ENCODE data around the gene TRDN.

DNA sequence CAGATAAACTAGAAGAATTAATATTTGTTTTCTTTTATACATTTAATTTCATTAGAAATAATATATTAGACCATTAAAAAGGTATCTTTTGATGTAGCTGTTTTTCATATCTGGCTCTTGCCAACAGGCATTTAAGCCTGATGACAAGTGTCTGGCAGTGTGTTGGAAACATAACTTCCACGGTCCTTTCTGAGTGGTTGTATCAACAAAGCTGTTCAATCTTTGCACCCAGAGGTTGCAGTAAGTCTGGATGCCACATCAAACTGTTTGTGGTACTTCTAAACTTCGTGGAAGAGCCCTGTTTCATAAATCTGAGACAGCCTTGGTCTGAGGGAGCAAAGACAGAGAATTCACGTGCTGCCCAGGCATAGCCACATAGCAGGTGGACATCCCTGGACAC lies 197.4 kb downstream of the TRDN start:
- TF ChIP-seq, protein P1, sequence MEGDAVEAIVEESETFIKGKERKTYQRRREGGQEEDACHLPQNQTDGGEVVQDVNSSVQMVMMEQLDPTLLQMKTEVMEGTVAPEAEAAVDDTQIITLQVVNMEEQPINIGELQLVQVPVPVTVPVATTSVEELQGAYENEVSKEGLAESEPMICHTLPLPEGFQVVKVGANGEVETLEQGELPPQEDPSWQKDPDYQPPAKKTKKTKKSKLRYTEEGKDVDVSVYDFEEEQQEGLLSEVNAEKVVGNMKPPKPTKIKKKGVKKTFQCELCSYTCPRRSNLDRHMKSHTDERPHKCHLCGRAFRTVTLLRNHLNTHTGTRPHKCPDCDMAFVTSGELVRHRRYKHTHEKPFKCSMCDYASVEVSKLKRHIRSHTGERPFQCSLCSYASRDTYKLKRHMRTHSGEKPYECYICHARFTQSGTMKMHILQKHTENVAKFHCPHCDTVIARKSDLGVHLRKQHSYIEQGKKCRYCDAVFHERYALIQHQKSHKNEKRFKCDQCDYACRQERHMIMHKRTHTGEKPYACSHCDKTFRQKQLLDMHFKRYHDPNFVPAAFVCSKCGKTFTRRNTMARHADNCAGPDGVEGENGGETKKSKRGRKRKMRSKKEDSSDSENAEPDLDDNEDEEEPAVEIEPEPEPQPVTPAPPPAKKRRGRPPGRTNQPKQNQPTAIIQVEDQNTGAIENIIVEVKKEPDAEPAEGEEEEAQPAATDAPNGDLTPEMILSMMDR (IDR thresholded peaks at IDR 0.05), result no peak
- no peak for TF ChIP-seq POLR2A (IDR thresholded peaks at IDR 0.05)
